GM12878 (cell line): ENCODE data around the gene HSD17B11. TPM values are rescaled to one million over a fixed set of nuclear protein-coding genes. Genes with fewer than 3 reads are reported as not detected.

ENCODE experiments used
- ATAC-seq: fragments of 200-7000 bp; cut with Tn5 transposase; 3 replicates; pipeline ENCODE4 v1.9.1; 2020; ENCODE audit warnings: mild to moderate bottlenecking, moderate library complexity
- BruUV-seq: library from RNA; stranded (reverse); fragments of 400-500 nt; replicated peaks from 2 replicates; lab custom pipeline; 2021; lab: Mats Ljungman, UMichigan
- CTCF ChIA-PET: fragments of 300-600 bp; sonication (Branson Sonifier 250); formaldehyde crosslinking; extraction: SDS; loops from one replicate; lab custom pipeline; 2021; ENCODE audit warnings: inconsistent platforms; lab: Yijun Ruan, JAX
- POLR2A ChIA-PET: fragments of 350-600 bp; formaldehyde crosslinking; extraction: SDS; loops from one replicate; lab custom pipeline; 2021; ENCODE audit warnings: inconsistent platforms; lab: Charles Lee
- RAD21 ChIA-PET: fragments of 300-600 bp; sonication (Branson Sonifier 250); formaldehyde crosslinking; loops from one replicate; lab custom pipeline; 2023; ENCODE audit warnings: antibody characterized with exemption; ENCODE audit not compliant: unreplicated experiment; lab: Charles Lee
- SMC1A ChIA-PET: fragments of 300-600 bp; sonication (Branson Sonifier 250); formaldehyde crosslinking; loops from one replicate; lab custom pipeline; 2023; ENCODE audit not compliant: unreplicated experiment, uncharacterized antibody; lab: Charles Lee
- DNase-seq: peaks from one replicate; pipeline ENCODE4 v3.0.0-alpha.2; 2011; ENCODE audit warnings: low read depth, low spot score
- FAIRE-seq: peaks from 3 replicates; lab custom pipeline; 2011; peaks lifted over from hg19 to GRCh38; lab: Jason Lieb, UNC
- H2AFZ ChIP-seq: 2 replicates; pipeline ENCODE4 v1.6.0; 2011; ENCODE audit warnings: low read depth, low read length, control low read depth; ENCODE audit not compliant: control insufficient read depth
- H3K27ac ChIP-seq: 2 replicates; pipeline ENCODE4 v1.5.1; 2011; ENCODE audit warnings: control low read depth; ENCODE audit not compliant: control insufficient read depth, insufficient read depth
- H3K27me3 ChIP-seq, 2 experiments: replicated peaks in 1 of 2; 2 replicates each; pipeline versions ENCODE4 v1.6.0 to v1.6.1; 2011; ENCODE audit warnings: low read length in 1 of 2; ENCODE audit not compliant: control insufficient read depth in 2 of 2, insufficient read depth in 2 of 2
- H3K36me3 ChIP-seq, 2 experiments: 2 replicates each; pipeline ENCODE4 v1.5.1; 2011; ENCODE audit warnings: low read length in 1 of 2; ENCODE audit not compliant: control insufficient read depth in 2 of 2, insufficient read depth in 2 of 2
- H3K4me1 ChIP-seq: 2 replicates; pipeline ENCODE4 v1.6.1; 2011; ENCODE audit warnings: mild to moderate bottlenecking, low read length, moderate library complexity, mixed read lengths; ENCODE audit not compliant: control insufficient read depth, insufficient read depth
- H3K4me2 ChIP-seq: 2 replicates; pipeline ENCODE4 v1.6.0; 2011; ENCODE audit warnings: control low read depth; ENCODE audit not compliant: control insufficient read depth, insufficient read depth
- H3K4me3 ChIP-seq: fragments of 200-600 bp; sonication (generic); 2 replicates; pipeline ENCODE4 v1.5.1; 2016
- H3K79me2 ChIP-seq: 2 replicates; pipeline ENCODE4 v1.6.0; 2011; ENCODE audit warnings: low read length; ENCODE audit not compliant: control insufficient read depth, insufficient read depth
- H3K9ac ChIP-seq: 2 replicates; pipeline ENCODE4 v1.8.0; 2011; ENCODE audit warnings: low read length, control low read depth, mixed read lengths; ENCODE audit not compliant: control insufficient read depth, insufficient read depth
- H3K9me3 ChIP-seq: replicated peaks from 3 replicates; pipeline ENCODE4 v1.5.1; 2011; ENCODE audit warnings: mild to moderate bottlenecking, low read length; ENCODE audit not compliant: control insufficient read depth, insufficient read depth
- H4K20me1 ChIP-seq: 2 replicates; pipeline ENCODE4 v1.6.0; 2011; ENCODE audit not compliant: control insufficient read depth, insufficient read depth
- CEBPB ChIP-seq, 2 experiments: fragments of 150-350 bp in 1 of 2; IDR thresholded peaks; 2 replicates each; pipeline ENCODE4 v1.6.1; 2012 to 2014; ENCODE audit warnings: low read depth in 2 of 2, low read length in 2 of 2, borderline replicate concordance in 1 of 2, inconsistent platforms in 1 of 2
- CUX1 ChIP-seq: IDR thresholded peaks from 2 replicates; pipeline ENCODE4 v1.6.1; 2012; ENCODE audit warnings: improper control_type of control experiment, low read depth, low read length; ENCODE audit not compliant: insufficient replicate concordance
- E2F8 ChIP-seq: fragments of 450-650 bp; IDR thresholded peaks from 2 replicates; pipeline ENCODE4 v1.6.1; 2018; ENCODE audit warnings: mild to moderate bottlenecking, low read depth, moderate library complexity; ENCODE audit not compliant: partially characterized antibody
- MTA2 ChIP-seq: fragments of 450-650 bp; IDR thresholded peaks from 2 replicates; pipeline ENCODE4 v1.6.1; 2016; ENCODE audit warnings: low read depth, mild to moderate bottlenecking, moderate library complexity
- MXI1 ChIP-seq: fragments of 150-350 bp; IDR thresholded peaks from 2 replicates; pipeline ENCODE4 v1.6.1; 2011; ENCODE audit warnings: low read depth, mild to moderate bottlenecking, inconsistent platforms, low read length, improper control_type of control experiment
- NR2F1 ChIP-seq: fragments of 450-650 bp; conservative IDR thresholded peaks from 2 replicates; pipeline ENCODE4 v1.6.1; 2017; ENCODE audit warnings: mild to moderate bottlenecking
- PML ChIP-seq: IDR thresholded peaks from 2 replicates; pipeline ENCODE4 v1.6.1; 2012; ENCODE audit warnings: low read length, inconsistent platforms
- RB1 ChIP-seq: fragments of 450-650 bp; formaldehyde crosslinking; IDR thresholded peaks from 2 replicates; pipeline ENCODE4 v1.6.1; 2017; ENCODE audit warnings: mild to moderate bottlenecking, borderline replicate concordance
- RBBP5 ChIP-seq: fragments of 200-600 bp; sonication (generic); conservative IDR thresholded peaks from 2 replicates; pipeline ENCODE4 v1.6.1; 2016
- SMARCA5 ChIP-seq: fragments of 450-650 bp; IDR thresholded peaks from 2 replicates; pipeline ENCODE4 v1.6.1; 2017; ENCODE audit warnings: mild to moderate bottlenecking
- ZNF217 ChIP-seq: fragments of 450-650 bp; IDR thresholded peaks from 2 replicates; pipeline ENCODE4 v1.6.1; 2017; ENCODE audit warnings: antibody characterized with exemption, mild to moderate bottlenecking
- WGBS: methylation state at CpG from one replicate; pipeline ENCODE4 v1.1.6; 2016; ENCODE audit warnings: low lambda C conversion rate; ENCODE audit not compliant: insufficient replicate concordance, insufficient coverage; ENCODE audit errors: missing lambda C conversion rate; 5-methylcytosine and 5-hydroxymethylcytosine counted together
- in situ Hi-C: fragments of 300-500 bp; cut with MboI; formaldehyde crosslinking; loops from 9 replicates; pipeline ENCODE4 v1.14.3; 2018; ENCODE audit warnings: mixed read lengths
- intact Hi-C: fragments of 100-400 bp; cut with micrococcal nuclease; formaldehyde crosslinking; loops from one replicate; pipeline ENCODE4 v1.14.2; 2022; ENCODE audit not compliant: unreplicated experiment
- polyA plus RNA-seq, 11 experiments: library from polyadenylated mRNA; depleted of rRNA in 4 of 11; unstranded in 6 of 11; stranded (reverse) in 5 of 11; fragments of >200 nt; fragmentation: Nextera tagmentation in 4 of 11; fragmentation: Illumina TruSeq in 1 of 11; extraction: Ambion mirVana in 4 of 11; extraction: Trizol in 1 of 11; gene quantifications; 1 replicate in 1 of 11; 2 replicates in 10 of 11; pipeline versions ENCODE4 v1.2.1 to v1.2.3, GENCODE V29; 2011 to 2016; ENCODE audit warnings: inconsistent platforms in 2 of 11, missing spikeins in 2 of 11, low read depth in 1 of 11
- total RNA-seq, 4 experiments: library from RNA; depleted of rRNA in 3 of 4; stranded (reverse); fragments of >200 nt in 3 of 4; fragmentation: Illumina TruSeq in 1 of 4; extraction: Trizol in 1 of 4; gene quantifications; 2 replicates each; pipeline versions ENCODE4 v1.2.1 to v1.2.3, GENCODE V29; 2013 to 2021

Gene HSD17B11
- total and polyA plus RNA-seq, 10 of the 15 experiments (the other 5 are each of a cell fraction or from before 2014, with no cell fraction given), result 10.3 to 29.5 (median 17.7) TPM

- TF ChIP-seq E2F8, result peak; percentile 89
- TF ChIP-seq PML, result peak; percentile 88
- TF ChIP-seq, all 136 proteins: peak for 66
Measured at GRCh38 chr4:87422104-87423052, 31.4 kb upstream of the HSD17B11 start, which contains the start of gene NUDT9 (continued).

GRCh38 chr4:87420276-87420830, 29.4 kb upstream of the HSD17B11 start:
- WGBS, result 75% methylated on average over 4 of the region's 4 CpGs
- Histone ChIP-seq H3K4me1 (no peaks in the 10 kb centered on the region), H3K27me3 (no peaks in the 10 kb centered on the region), H3K27ac (no peak overlapping the region)
- ATAC-seq, result no peak
- TF ChIP-seq RBBP5 (no peak), CEBPB (IDR thresholded peaks at IDR 0.05; ENCODE audit: borderline replicate concordance in 1 of 2, low read depth in 2 of 2, low read length in 2 of 2) (no peak), MXI1 (no peak), ZNF217 (no peak), MTA2 (no peak), SMARCA5 (no peak), PML (no peak), CUX1 (no peak), RB1 (no peak), NR2F1 (no peak)
- TF ChIP-seq, all 136 proteins: peak for 0
- Histone ChIP-seq H3K4me2 (no peak overlapping the region), H3K79me2 (peaks cover 29% of the 10 kb centered on the region), H3K4me3 (no peak overlapping the region), H2AFZ (no peak overlapping the region), H3K36me3 (no peaks in the 10 kb centered on the region), H3K9me3 (no peaks in the 10 kb centered on the region), H3K9ac (no peak overlapping the region), H4K20me1 (no peaks in the 10 kb centered on the region)
- CTCF ChIA-PET, result interaction anchor here (0.7 to 5.9 kb wide), 5 partner anchors 14 to 49 kb away, joined by 3 to 38 read pairs (median 4); partner anchors contain the start of gene HSD17B11
- SMC1A ChIA-PET, result interaction anchor here (0.6 to 6.0 kb wide), 4 partner anchors 24 to 1057 kb away, joined by 3 to 51 read pairs (median 4); partner anchors contain the start of gene HSD17B11
- in situ Hi-C loops, result no loop called here
- DNase-seq, result no peak
- RAD21 ChIA-PET, result interaction anchor here (0.6 kb wide), 1 partner anchor 45 kb away, joined by 4 read pairs; no protein-coding TSS in a partner anchor
- BruUV-seq, result no TSS peak
- intact Hi-C loops, result no loop called here
- POLR2A ChIA-PET, result interaction anchor here (0.6 kb wide), 1 partner anchor 30 kb away, joined by 3 read pairs; no protein-coding TSS in a partner anchor
- no peak for FAIRE-seq
